Prostate gland (tissue), 2 donors: ENCODE data around the gene FLVCR2.

Source experiments
- POLR2A ChIP-seq: fragments of 450-650 bp; IDR thresholded peaks from one replicate; pipeline ENCODE4 v1.6.1; 2016; ENCODE audit warnings: antibody characterized with exemption, mild to moderate bottlenecking
- POLR2AphosphoS5 ChIP-seq: sonication (generic); formaldehyde crosslinking; IDR thresholded peaks from one replicate; pipeline ENCODE4 v1.6.1; 2017; ENCODE audit warnings: antibody characterized with exemption
- TF ChIP-seq, protein P1 (sequence below), 4 experiments: fragments of 200-600 bp in 2 of 4; fragments of 450-650 bp in 2 of 4; sonication (generic) in 2 of 4; IDR thresholded peaks; 1 replicate in 3 of 4; 2 replicates in 1 of 4; pipeline ENCODE4 v1.5.1; 2016 to 2019; ENCODE audit warnings: antibody characterized with exemption in 4 of 4, mild to moderate bottlenecking in 2 of 4, moderate library complexity in 2 of 4

DNA sequence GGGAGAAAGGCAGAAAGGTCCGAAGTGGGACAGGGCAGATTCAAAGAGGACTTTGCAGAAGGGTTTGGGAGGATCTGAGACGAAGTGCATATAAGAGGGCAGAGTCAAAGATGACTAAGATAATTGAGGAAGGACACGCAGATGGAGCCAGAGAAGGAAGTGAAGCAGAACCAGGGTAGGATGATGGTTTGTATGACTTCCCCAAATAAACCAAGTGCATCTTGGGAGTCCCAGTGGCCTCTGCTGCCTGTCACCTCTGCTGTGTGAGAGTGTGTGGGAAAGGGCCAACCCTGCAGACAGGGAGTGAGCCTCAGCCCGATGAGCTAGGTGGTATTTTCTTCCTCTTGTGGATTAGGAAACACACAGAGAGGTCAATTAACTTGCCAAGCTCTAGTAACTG, 36.8 kb downstream of the FLVCR2 start:
- TF ChIP-seq POLR2A, result no peak
- TF ChIP-seq, protein P1, sequence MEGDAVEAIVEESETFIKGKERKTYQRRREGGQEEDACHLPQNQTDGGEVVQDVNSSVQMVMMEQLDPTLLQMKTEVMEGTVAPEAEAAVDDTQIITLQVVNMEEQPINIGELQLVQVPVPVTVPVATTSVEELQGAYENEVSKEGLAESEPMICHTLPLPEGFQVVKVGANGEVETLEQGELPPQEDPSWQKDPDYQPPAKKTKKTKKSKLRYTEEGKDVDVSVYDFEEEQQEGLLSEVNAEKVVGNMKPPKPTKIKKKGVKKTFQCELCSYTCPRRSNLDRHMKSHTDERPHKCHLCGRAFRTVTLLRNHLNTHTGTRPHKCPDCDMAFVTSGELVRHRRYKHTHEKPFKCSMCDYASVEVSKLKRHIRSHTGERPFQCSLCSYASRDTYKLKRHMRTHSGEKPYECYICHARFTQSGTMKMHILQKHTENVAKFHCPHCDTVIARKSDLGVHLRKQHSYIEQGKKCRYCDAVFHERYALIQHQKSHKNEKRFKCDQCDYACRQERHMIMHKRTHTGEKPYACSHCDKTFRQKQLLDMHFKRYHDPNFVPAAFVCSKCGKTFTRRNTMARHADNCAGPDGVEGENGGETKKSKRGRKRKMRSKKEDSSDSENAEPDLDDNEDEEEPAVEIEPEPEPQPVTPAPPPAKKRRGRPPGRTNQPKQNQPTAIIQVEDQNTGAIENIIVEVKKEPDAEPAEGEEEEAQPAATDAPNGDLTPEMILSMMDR (IDR thresholded peaks at IDR 0.05), result no peak
- TF ChIP-seq POLR2AphosphoS5, result no peak
